Measurements from ENCODE around the gene HEXB. TPM values are rescaled to one million over a fixed set of nuclear protein-coding genes. Genes with fewer than 3 reads are reported as not detected.

Gene HEXB
- total and polyA plus RNA-seq, 2 of the 13 experiments (the other 11 are each of a cell fraction or from before 2014, with no cell fraction given), result 100 to 104 TPM

GRCh38 chr5:74640954-74641734 lies 43.9 kb upstream of the HEXB start (continued):
- no peak for TF ChIP-seq ZNF225 (CRISPR knock-in tag; IDR thresholded peaks at IDR 0.05)
- TF ChIP-seq TCF12 (IDR thresholded peaks at IDR 0.05), result no peak
- no peak; the same call in 1 of the 2 replicates for TF ChIP-seq TCF12 (CRISPR knock-in tag; IDR thresholded peaks at IDR 0.05)
- TF ChIP-seq, protein P1, sequence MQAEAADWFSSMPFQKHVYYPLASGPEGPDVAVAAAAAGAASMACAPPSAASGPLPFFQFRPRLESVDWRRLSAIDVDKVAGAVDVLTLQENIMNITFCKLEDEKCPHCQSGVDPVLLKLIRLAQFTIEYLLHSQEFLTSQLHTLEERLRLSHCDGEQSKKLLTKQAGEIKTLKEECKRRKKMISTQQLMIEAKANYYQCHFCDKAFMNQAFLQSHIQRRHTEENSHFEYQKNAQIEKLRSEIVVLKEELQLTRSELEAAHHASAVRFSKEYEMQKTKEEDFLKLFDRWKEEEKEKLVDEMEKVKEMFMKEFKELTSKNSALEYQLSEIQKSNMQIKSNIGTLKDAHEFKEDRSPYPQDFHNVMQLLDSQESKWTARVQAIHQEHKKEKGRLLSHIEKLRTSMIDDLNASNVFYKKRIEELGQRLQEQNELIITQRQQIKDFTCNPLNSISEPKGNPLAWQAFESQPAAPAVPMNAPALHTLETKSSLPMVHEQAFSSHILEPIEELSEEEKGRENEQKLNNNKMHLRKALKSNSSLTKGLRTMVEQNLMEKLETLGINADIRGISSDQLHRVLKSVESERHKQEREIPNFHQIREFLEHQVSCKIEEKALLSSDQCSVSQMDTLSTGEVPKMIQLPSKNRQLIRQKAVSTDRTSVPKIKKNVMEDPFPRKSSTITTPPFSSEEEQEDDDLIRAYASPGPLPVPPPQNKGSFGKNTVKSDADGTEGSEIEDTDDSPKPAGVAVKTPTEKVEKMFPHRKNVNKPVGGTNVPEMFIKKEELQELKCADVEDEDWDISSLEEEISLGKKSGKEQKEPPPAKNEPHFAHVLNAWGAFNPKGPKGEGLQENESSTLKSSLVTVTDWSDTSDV (CRISPR knock-in tag; IDR thresholded peaks at IDR 0.05), result no peak
- no peak for TF ChIP-seq PRDM4 (CRISPR knock-in tag; IDR thresholded peaks at IDR 0.05; ENCODE audit: borderline replicate concordance)
- TF ChIP-seq HES4 (CRISPR knock-in tag; IDR thresholded peaks at IDR 0.05; ENCODE audit: borderline replicate concordance), result no peak
- TF ChIP-seq HHEX (CRISPR knock-in tag; IDR thresholded peaks at IDR 0.05), result no peak
- TF ChIP-seq KAT2B (IDR thresholded peaks at IDR 0.05; ENCODE audit: borderline replicate concordance, low read depth, low read length), result no peak
- TF ChIP-seq MAZ (IDR thresholded peaks at IDR 0.05; ENCODE audit: borderline replicate concordance, low read depth, low read length), result no peak
- no peak for TF ChIP-seq MAZ (CRISPR knock-in tag; IDR thresholded peaks at IDR 0.05; ENCODE audit: low read depth)
- TF ChIP-seq ZNF790 (CRISPR knock-in tag; IDR thresholded peaks at IDR 0.05; ENCODE audit: borderline replicate concordance), result peak; percentile 11; the same call in 1 of the 2 replicates
- TF ChIP-seq NR1H2 (CRISPR knock-in tag; IDR thresholded peaks at IDR 0.05; ENCODE audit: borderline replicate concordance, low read depth), result no peak
- 0 out of 2 replicates have a peak, but pooled peaks have one; percentile 15 for TF ChIP-seq ISX (CRISPR knock-in tag; conservative IDR thresholded peaks at IDR 0.05)
- no peak; the same call in 1 of the 2 replicates for TF ChIP-seq ZNF800 (CRISPR knock-in tag; IDR thresholded peaks at IDR 0.05)
- TF ChIP-seq NFIC (IDR thresholded peaks at IDR 0.05; ENCODE audit: low read length), result peak; percentile 93
- no peak for TF ChIP-seq ZNF550 (CRISPR knock-in tag; IDR thresholded peaks at IDR 0.05; ENCODE audit: borderline replicate concordance)
- TF ChIP-seq GTF2F1 (IDR thresholded peaks at IDR 0.05; ENCODE audit: low read length), result no peak
- TF ChIP-seq MBNL3 (CRISPR knock-in tag; conservative IDR thresholded peaks at IDR 0.05), result no peak
- TF ChIP-seq ZNF777 (CRISPR knock-in tag; IDR thresholded peaks at IDR 0.05), result peak; percentile 39; the same call in 1 of the 2 replicates
- TF ChIP-seq ZNF292 (CRISPR knock-in tag; IDR thresholded peaks at IDR 0.05; ENCODE audit: borderline replicate concordance, low read depth), result peak; percentile 71; the same call in 1 of the 2 replicates
- TF ChIP-seq SIX4 (CRISPR knock-in tag; IDR thresholded peaks at IDR 0.05), result 0 out of 2 replicates have a peak, but pooled peaks have one; percentile 30
- 0 out of 2 replicates have a peak, but pooled peaks have one; percentile 42 for TF ChIP-seq ZKSCAN8 (CRISPR knock-in tag; IDR thresholded peaks at IDR 0.05; ENCODE audit: borderline replicate concordance)

Measured in HepG2 (cell line).